Liver (tissue), 9 donors: ENCODE measurements around the gene NMRAL1. TPM values are rescaled to one million over a fixed set of nuclear protein-coding genes. Genes with fewer than 3 reads are reported as not detected.
A peak's percentile ranks its signal among the peaks of the same experiment; 100 is the strongest.

ENCODE experiments used
- DNase-seq: peaks from one replicate; pipeline ENCODE4 v3.0.0-alpha.2; 2017; ENCODE audit warnings: low spot score
- H3K27ac ChIP-seq, 2 donors: one replicate each; pipeline ENCODE4 v1.7.0; 2013; ENCODE audit warnings: inconsistent platforms in 2 of 2, low read length in 2 of 2, control low read depth in 1 of 2, low read depth in 1 of 2, mild to moderate bottlenecking in 1 of 2
- H3K27me3 ChIP-seq, 4 donors: one replicate each; pipeline versions ENCODE4 v1.6.1 to v1.7.0; 2013; ENCODE audit warnings: low read length in 3 of 4, inconsistent platforms in 1 of 4, mild to moderate bottlenecking in 1 of 4, moderate library complexity in 1 of 4; ENCODE audit not compliant: control insufficient read depth in 4 of 4, insufficient read depth in 4 of 4
- H3K36me3 ChIP-seq, 4 donors: one replicate each; pipeline versions ENCODE4 v1.6.1 to v1.7.0; 2013; ENCODE audit warnings: low read length in 3 of 4, mild to moderate bottlenecking in 3 of 4, low read depth in 1 of 4, moderate library complexity in 1 of 4; ENCODE audit not compliant: control insufficient read depth in 4 of 4, insufficient read depth in 3 of 4
- H3K4me1 ChIP-seq, 4 donors: one replicate each; pipeline versions ENCODE4 v1.6.1 to v1.7.0; 2013; ENCODE audit warnings: low read length in 3 of 4, mild to moderate bottlenecking in 3 of 4, moderate library complexity in 1 of 4; ENCODE audit not compliant: control insufficient read depth in 4 of 4, insufficient read depth in 4 of 4
- H3K4me3 ChIP-seq, 3 donors: one replicate each; pipeline versions ENCODE4 v1.6.1 to v1.7.0; 2013; ENCODE audit warnings: low read length in 3 of 3, control low read depth in 1 of 3, low read depth in 1 of 3, mild to moderate bottlenecking in 1 of 3
- H3K9ac ChIP-seq, 2 donors: one replicate each; pipeline ENCODE4 v1.7.0; 2013; ENCODE audit warnings: low read length in 2 of 2, mild to moderate bottlenecking in 2 of 2, moderate library complexity in 2 of 2, control low read depth in 1 of 2, low read depth in 1 of 2
- H3K9me3 ChIP-seq, 4 donors: one replicate each; pipeline versions ENCODE4 v1.6.1 to v1.7.0; 2013; ENCODE audit warnings: low read length in 3 of 4; ENCODE audit not compliant: control insufficient read depth in 4 of 4
- ATF3 ChIP-seq: IDR thresholded peaks from 2 replicates; pipeline ENCODE4 v1.6.1; 2016; ENCODE audit warnings: antibody characterized with exemption
- CTCF ChIP-seq: fragments of 150-350 bp; IDR thresholded peaks from 2 replicates; pipeline ENCODE4 v1.5.1; 2017; ENCODE audit warnings: improper control_type of control experiment, low read depth, low read length; ENCODE audit not compliant: missing input control
- EGR1 ChIP-seq, 2 donors: IDR thresholded peaks; 2 replicates each; pipeline ENCODE4 v1.6.1; 2016 to 2018; ENCODE audit warnings: antibody characterized with exemption in 2 of 2, low read depth in 2 of 2
- FOXA1 ChIP-seq: IDR thresholded peaks from 2 replicates; pipeline ENCODE4 v1.6.1; 2016; ENCODE audit warnings: antibody characterized with exemption
- FOXA2 ChIP-seq: IDR thresholded peaks from 2 replicates; pipeline ENCODE4 v1.6.1; 2016; ENCODE audit warnings: antibody characterized with exemption
- GABPA ChIP-seq, 2 donors: IDR thresholded peaks in 1 of 2; conservative IDR thresholded peaks in 1 of 2; 2 replicates each; pipeline ENCODE4 v1.6.1; 2016; ENCODE audit warnings: antibody characterized with exemption in 2 of 2, mild to moderate bottlenecking in 1 of 2, moderate library complexity in 1 of 2
- HNF4A ChIP-seq, 2 donors: conservative IDR thresholded peaks; 2 replicates each; pipeline ENCODE4 v1.6.1; 2016; ENCODE audit warnings: antibody characterized with exemption in 2 of 2, mild to moderate bottlenecking in 2 of 2
- HNF4G ChIP-seq: IDR thresholded peaks from 2 replicates; pipeline ENCODE4 v1.6.1; 2016; ENCODE audit warnings: antibody characterized with exemption
- JUND ChIP-seq, 2 donors: IDR thresholded peaks; 2 replicates each; pipeline ENCODE4 v1.6.1; 2016; ENCODE audit warnings: antibody characterized with exemption in 2 of 2
- MAX ChIP-seq: IDR thresholded peaks from 2 replicates; pipeline ENCODE4 v1.6.1; 2016; ENCODE audit warnings: antibody characterized with exemption
- NR2F2 ChIP-seq: IDR thresholded peaks from 2 replicates; pipeline ENCODE4 v1.6.1; 2016; ENCODE audit warnings: antibody characterized with exemption
- RAD21 ChIP-seq, 2 donors: IDR thresholded peaks; 2 replicates each; pipeline ENCODE4 v1.6.1; 2016; ENCODE audit warnings: antibody characterized with exemption in 2 of 2, mild to moderate bottlenecking in 2 of 2
- REST ChIP-seq: IDR thresholded peaks from 2 replicates; pipeline ENCODE4 v1.6.1; 2016; ENCODE audit warnings: antibody characterized with exemption, mild to moderate bottlenecking
- RXRA ChIP-seq, 2 donors: IDR thresholded peaks; 2 replicates each; pipeline ENCODE4 v1.6.1; 2017 to 2018; ENCODE audit warnings: antibody characterized with exemption in 2 of 2, mild to moderate bottlenecking in 1 of 2
- SP1 ChIP-seq: IDR thresholded peaks from 2 replicates; pipeline ENCODE4 v1.6.1; 2018; ENCODE audit warnings: antibody characterized with exemption, mild to moderate bottlenecking
- TAF1 ChIP-seq: conservative IDR thresholded peaks from 2 replicates; pipeline ENCODE4 v1.6.1; 2016; ENCODE audit warnings: antibody characterized with exemption, mild to moderate bottlenecking
- YY1 ChIP-seq: IDR thresholded peaks from 2 replicates; pipeline ENCODE4 v1.6.1; 2016; ENCODE audit warnings: antibody characterized with exemption, mild to moderate bottlenecking
- ZBTB33 ChIP-seq: IDR thresholded peaks from 2 replicates; pipeline ENCODE4 v1.6.1; 2016; ENCODE audit warnings: antibody characterized with exemption
- WGBS: extraction: QIAGEN DNeasy Blood & Tissue Kit; methylation state at CpG from one replicate; pipeline ENCODE4 v1.1.7; 2013; 5-methylcytosine and 5-hydroxymethylcytosine counted together
- polyA plus RNA-seq, 2 donors: library from polyadenylated mRNA; stranded (reverse) in 1 of 2; unstranded in 1 of 2; fragments of 200-250 nt in 1 of 2; fragments of >200 nt in 1 of 2; fragmentation: Nextera tagmentation in 1 of 2; extraction: Ambion mirVana in 1 of 2; gene quantifications; one replicate each; pipeline versions ENCODE4 v1.2.1 to v1.2.3, GENCODE V29; 2013 to 2015
- total RNA-seq, 2 donors: library from RNA; depleted of rRNA; stranded (reverse); fragments of >200 nt; gene quantifications; one replicate each; pipeline ENCODE4 v1.2.3, GENCODE V29; 2014
- donor health status: healthy.
- donor health status: healthy.
- donor health status: healthy.
- donor health status: healthy.
- donor health status: healthy.

The NMRAL1 gene
- total and polyA plus RNA-seq, 4 donors = 20.1 to 45.4 (median 28.3) TPM

GRCh38 chr16:4488499-4488967 lies 14.1 kb upstream of the NMRAL1 start (continued):
- TF ChIP-seq CTCF = no peak

- Histone ChIP-seq H3K27ac (peak overlapping the region; percentile 49 to 71), H3K36me3 (peaks cover 3 to 4% (median 4%) of the 10 kb centered on the region in 4 donors), H3K4me3 (no peak overlapping the region)
Measured at GRCh38 chr16:4487955-4488498, 13.6 kb upstream of the NMRAL1 start.

More at GRCh38 chr16:4487955-4488498, 13.6 kb upstream of the NMRAL1 start:
- DNase-seq = no peak
- peaks cover 14 to 26% (median 25%) of the 10 kb centered on the region in 4 donors for H3K4me1 ChIP-seq
- no peak overlapping the region for H3K9ac ChIP-seq
- H3K27me3 ChIP-seq = no peaks in the 10 kb centered on the region
- 40% methylated on average over 5 of the region's 5 CpGs for WGBS
- H3K9me3 ChIP-seq = no peaks in the 10 kb centered on the region
- TF ChIP-seq RAD21 (IDR thresholded peaks at IDR 0.05) = peak in 1 of 2 donors; percentile 28
- TF ChIP-seq YY1 = peak; percentile 89
- peak; percentile 12 for TF ChIP-seq FOXA2
- peak; percentile 72 to 80 for TF ChIP-seq RXRA (IDR thresholded peaks at IDR 0.05)
- TF ChIP-seq EGR1 (IDR thresholded peaks at IDR 0.05; ENCODE audit: low read depth in 2 of 2) = peak in 1 of 2 donors; percentile 42
- peak; percentile 54 for TF ChIP-seq ATF3
- peak; percentile 80 for TF ChIP-seq SP1
- TF ChIP-seq TAF1 = no peak
- no peak for TF ChIP-seq HNF4G
- peak; percentile 71 for TF ChIP-seq REST
- TF ChIP-seq NR2F2 = no peak
- TF ChIP-seq MAX = no peak
- peak; percentile 32 for TF ChIP-seq FOXA1
- TF ChIP-seq HNF4A (conservative IDR thresholded peaks at IDR 0.05) = peak; percentile 59 to 73
- TF ChIP-seq ZBTB33 = peak; percentile 84
- peak in 1 of 2 donors; percentile 72 for TF ChIP-seq JUND (IDR thresholded peaks at IDR 0.05)
- TF ChIP-seq CTCF = no peak
- peak in 1 of 2 donors; percentile 61 for TF ChIP-seq GABPA (IDR thresholded peaks at IDR 0.05 in 1 of 2, conservative IDR thresholded peaks at IDR 0.05 in 1 of 2)
